GM12878 (cell line): Measurements from ENCODE around the gene CHCHD6. TPM values are rescaled to one million over a fixed set of nuclear protein-coding genes. Genes with fewer than 3 reads are reported as not detected.

ENCODE experiments used
- ATAC-seq: fragments of 200-7000 bp; cut with Tn5 transposase; 3 replicates; pipeline ENCODE4 v1.9.1; 2020; ENCODE audit warnings: mild to moderate bottlenecking, moderate library complexity
- BruUV-seq: library from RNA; stranded (reverse); fragments of 400-500 nt; replicated peaks from 2 replicates; lab custom pipeline; 2021; lab: Mats Ljungman, UMichigan
- CTCF ChIA-PET: fragments of 300-600 bp; sonication (Branson Sonifier 250); formaldehyde crosslinking; extraction: SDS; loops from one replicate; lab custom pipeline; 2021; ENCODE audit warnings: inconsistent platforms; lab: Yijun Ruan, JAX
- POLR2A ChIA-PET: fragments of 350-600 bp; formaldehyde crosslinking; extraction: SDS; loops from one replicate; lab custom pipeline; 2021; ENCODE audit warnings: inconsistent platforms; lab: Charles Lee
- RAD21 ChIA-PET: fragments of 300-600 bp; sonication (Branson Sonifier 250); formaldehyde crosslinking; loops from one replicate; lab custom pipeline; 2023; ENCODE audit warnings: antibody characterized with exemption; ENCODE audit not compliant: unreplicated experiment; lab: Charles Lee
- SMC1A ChIA-PET: fragments of 300-600 bp; sonication (Branson Sonifier 250); formaldehyde crosslinking; loops from one replicate; lab custom pipeline; 2023; ENCODE audit not compliant: unreplicated experiment, uncharacterized antibody; lab: Charles Lee
- DNase-seq: peaks from one replicate; pipeline ENCODE4 v3.0.0-alpha.2; 2011; ENCODE audit warnings: low read depth, low spot score
- FAIRE-seq: peaks from 3 replicates; lab custom pipeline; 2011; peaks lifted over from hg19 to GRCh38; lab: Jason Lieb, UNC
- H2AFZ ChIP-seq: 2 replicates; pipeline ENCODE4 v1.6.0; 2011; ENCODE audit warnings: low read depth, low read length, control low read depth; ENCODE audit not compliant: control insufficient read depth
- H3K27ac ChIP-seq: 2 replicates; pipeline ENCODE4 v1.5.1; 2011; ENCODE audit warnings: control low read depth; ENCODE audit not compliant: control insufficient read depth, insufficient read depth
- H3K27me3 ChIP-seq, 2 experiments: replicated peaks in 1 of 2; 2 replicates each; pipeline versions ENCODE4 v1.6.0 to v1.6.1; 2011; ENCODE audit warnings: low read length in 1 of 2; ENCODE audit not compliant: control insufficient read depth in 2 of 2, insufficient read depth in 2 of 2
- H3K36me3 ChIP-seq, 2 experiments: 2 replicates each; pipeline ENCODE4 v1.5.1; 2011; ENCODE audit warnings: low read length in 1 of 2; ENCODE audit not compliant: control insufficient read depth in 2 of 2, insufficient read depth in 2 of 2
- H3K4me1 ChIP-seq: 2 replicates; pipeline ENCODE4 v1.6.1; 2011; ENCODE audit warnings: mild to moderate bottlenecking, low read length, moderate library complexity, mixed read lengths; ENCODE audit not compliant: control insufficient read depth, insufficient read depth
- H3K4me2 ChIP-seq: 2 replicates; pipeline ENCODE4 v1.6.0; 2011; ENCODE audit warnings: control low read depth; ENCODE audit not compliant: control insufficient read depth, insufficient read depth
- H3K4me3 ChIP-seq: fragments of 200-600 bp; sonication (generic); 2 replicates; pipeline ENCODE4 v1.5.1; 2016
- H3K79me2 ChIP-seq: 2 replicates; pipeline ENCODE4 v1.6.0; 2011; ENCODE audit warnings: low read length; ENCODE audit not compliant: control insufficient read depth, insufficient read depth
- H3K9ac ChIP-seq: 2 replicates; pipeline ENCODE4 v1.8.0; 2011; ENCODE audit warnings: low read length, control low read depth, mixed read lengths; ENCODE audit not compliant: control insufficient read depth, insufficient read depth
- H3K9me3 ChIP-seq: replicated peaks from 3 replicates; pipeline ENCODE4 v1.5.1; 2011; ENCODE audit warnings: mild to moderate bottlenecking, low read length; ENCODE audit not compliant: control insufficient read depth, insufficient read depth
- H4K20me1 ChIP-seq: 2 replicates; pipeline ENCODE4 v1.6.0; 2011; ENCODE audit not compliant: control insufficient read depth, insufficient read depth
- BMI1 ChIP-seq: fragments of 450-650 bp; IDR thresholded peaks from 2 replicates; pipeline ENCODE4 v1.6.1; 2016; ENCODE audit warnings: mild to moderate bottlenecking, moderate library complexity, borderline replicate concordance
- CBX3 ChIP-seq: fragments of 200-600 bp; sonication (generic); IDR thresholded peaks from 2 replicates; pipeline ENCODE4 v1.6.1; 2016; ENCODE audit warnings: low read depth, borderline replicate concordance
- ETV6 ChIP-seq, 2 experiments: fragments of 450-650 bp in 1 of 2; IDR thresholded peaks in 1 of 2; conservative IDR thresholded peaks in 1 of 2; 2 replicates each; pipeline ENCODE4 v1.6.1; 2014; ENCODE audit warnings: antibody characterized with exemption in 1 of 2, borderline replicate concordance in 1 of 2, low read depth in 1 of 2, mild to moderate bottlenecking in 1 of 2, moderate library complexity in 1 of 2
- SRF ChIP-seq, 2 experiments: IDR thresholded peaks; 2 replicates each; pipeline ENCODE4 v1.6.1; 2011; ENCODE audit warnings: low read depth in 2 of 2, low read length in 2 of 2, mild to moderate bottlenecking in 1 of 2, moderate library complexity in 1 of 2
- TBL1XR1 ChIP-seq: IDR thresholded peaks from 2 replicates; pipeline ENCODE4 v1.6.1; 2012; ENCODE audit warnings: low read depth, low read length, improper control_type of control experiment
- whole genome bisulfite sequencing: methylation state at CpG from one replicate; pipeline ENCODE4 v1.1.6; 2016; ENCODE audit warnings: low lambda C conversion rate; ENCODE audit not compliant: insufficient replicate concordance, insufficient coverage; ENCODE audit errors: missing lambda C conversion rate; 5-methylcytosine and 5-hydroxymethylcytosine counted together
- in situ Hi-C: fragments of 300-500 bp; cut with MboI; formaldehyde crosslinking; loops from 9 replicates; pipeline ENCODE4 v1.14.3; 2018; ENCODE audit warnings: mixed read lengths
- intact Hi-C: fragments of 100-400 bp; cut with micrococcal nuclease; formaldehyde crosslinking; loops from one replicate; pipeline ENCODE4 v1.14.2; 2022; ENCODE audit not compliant: unreplicated experiment
- polyA plus RNA-seq, 11 experiments: library from polyadenylated mRNA; depleted of rRNA in 4 of 11; unstranded in 6 of 11; stranded (reverse) in 5 of 11; fragments of >200 nt; fragmentation: Nextera tagmentation in 4 of 11; fragmentation: Illumina TruSeq in 1 of 11; extraction: Ambion mirVana in 4 of 11; extraction: Trizol in 1 of 11; gene quantifications; 1 replicate in 1 of 11; 2 replicates in 10 of 11; pipeline versions ENCODE4 v1.2.1 to v1.2.3, GENCODE V29; 2011 to 2016; ENCODE audit warnings: inconsistent platforms in 2 of 11, missing spikeins in 2 of 11, low read depth in 1 of 11
- total RNA-seq, 4 experiments: library from RNA; depleted of rRNA in 3 of 4; stranded (reverse); fragments of >200 nt in 3 of 4; fragmentation: Illumina TruSeq in 1 of 4; extraction: Trizol in 1 of 4; gene quantifications; 2 replicates each; pipeline versions ENCODE4 v1.2.1 to v1.2.3, GENCODE V29; 2013 to 2021
- TF ChIP-seq, protein P1 (sequence below): fragments of 150-350 bp; IDR thresholded peaks from 2 replicates; pipeline ENCODE4 v1.6.1; 2014; ENCODE audit warnings: mild to moderate bottlenecking, low read depth, low read length

The CHCHD6 gene
- total and polyA plus RNA-seq, 10 of the 15 experiments (the other 5 are each of a cell fraction or from before 2014, with no cell fraction given) = 2.7 to 16.7 (median 12.3) TPM

DNA sequence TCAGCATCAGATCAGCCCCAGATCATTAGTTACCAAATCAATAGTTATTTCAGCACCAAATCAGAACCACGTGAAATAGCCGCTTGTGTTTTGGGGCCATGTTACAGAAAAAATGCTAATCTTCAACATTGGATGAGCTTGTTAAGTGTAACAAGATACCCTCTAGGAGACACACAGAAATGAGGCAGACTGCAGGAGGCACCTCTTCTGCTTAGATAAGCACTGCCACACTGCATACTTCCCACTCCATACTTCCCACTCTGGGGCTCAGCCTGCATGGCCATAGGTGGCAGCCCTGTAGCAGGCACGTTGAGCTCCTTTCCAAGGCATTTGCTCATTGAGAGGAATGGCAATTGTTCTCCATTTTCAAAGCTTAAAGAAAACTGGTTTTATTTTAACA, 73.3 kb downstream of the CHCHD6 start:
- 43% methylated on average over 3 of the region's 3 CpGs for WGBS
- Histone ChIP-seq H3K79me2 (no peaks in the 10 kb centered on the region), H3K9me3 (no peaks in the 10 kb centered on the region; the same call in 2 of the 3 replicates), H3K27me3 (no peaks in the 10 kb centered on the region), H4K20me1 (no peaks in the 10 kb centered on the region), H3K36me3 (no peaks in the 10 kb centered on the region; a peak in 1 of 4 replicates), H2AFZ (no peak overlapping the region), H3K4me1 (no peaks in the 10 kb centered on the region), H3K4me2 (no peak overlapping the region), H3K4me3 (no peak overlapping the region), H3K27ac (no peak overlapping the region), H3K9ac (no peak overlapping the region)
- in situ Hi-C loops = no loop called here
- no peak for DNase-seq
- ATAC-seq = no peak
- ChIA-PET RAD21 (interaction anchor here (1.3 kb wide), 1 partner anchor 26 kb away, joined by 3 read pairs; no protein-coding TSS in a partner anchor), CTCF (interaction anchor here (0.6 kb wide), 1 partner anchor 204 kb away, joined by 3 read pairs; no protein-coding TSS in a partner anchor), POLR2A (no interaction called here), SMC1A (no interaction called here)
- intact Hi-C loops = no loop called here
- FAIRE-seq = no peak
- BruUV-seq = no TSS peak
- TF ChIP-seq CBX3 = no peak
- no peak for TF ChIP-seq SRF (IDR thresholded peaks at IDR 0.05; ENCODE audit: low read depth in 2 of 2, low read length in 2 of 2)
- no peak for TF ChIP-seq ETV6 (conservative IDR thresholded peaks at IDR 0.05 in 1 of 2, IDR thresholded peaks at IDR 0.05 in 1 of 2; ENCODE audit: borderline replicate concordance in 1 of 2, low read depth in 1 of 2)
- no peak for TF ChIP-seq TBL1XR1
- no peak for TF ChIP-seq BMI1
- TF ChIP-seq, protein P1, sequence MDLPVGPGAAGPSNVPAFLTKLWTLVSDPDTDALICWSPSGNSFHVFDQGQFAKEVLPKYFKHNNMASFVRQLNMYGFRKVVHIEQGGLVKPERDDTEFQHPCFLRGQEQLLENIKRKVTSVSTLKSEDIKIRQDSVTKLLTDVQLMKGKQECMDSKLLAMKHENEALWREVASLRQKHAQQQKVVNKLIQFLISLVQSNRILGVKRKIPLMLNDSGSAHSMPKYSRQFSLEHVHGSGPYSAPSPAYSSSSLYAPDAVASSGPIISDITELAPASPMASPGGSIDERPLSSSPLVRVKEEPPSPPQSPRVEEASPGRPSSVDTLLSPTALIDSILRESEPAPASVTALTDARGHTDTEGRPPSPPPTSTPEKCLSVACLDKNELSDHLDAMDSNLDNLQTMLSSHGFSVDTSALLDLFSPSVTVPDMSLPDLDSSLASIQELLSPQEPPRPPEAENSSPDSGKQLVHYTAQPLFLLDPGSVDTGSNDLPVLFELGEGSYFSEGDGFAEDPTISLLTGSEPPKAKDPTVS = no peak
